GM23338 (cell line): ENCODE measurements around the gene HGD. TPM values are rescaled to one million over a fixed set of nuclear protein-coding genes. Genes with fewer than 3 reads are reported as not detected.

Experiments used
- NANOG ChIP-seq: IDR thresholded peaks from 2 replicates; pipeline ENCODE4 v1.6.1; 2016; ENCODE audit warnings: antibody characterized with exemption, borderline replicate concordance
- REST ChIP-seq: IDR thresholded peaks from one replicate; pipeline ENCODE4 v1.6.1; 2018; ENCODE audit warnings: antibody characterized with exemption; ENCODE audit not compliant: unreplicated experiment
- polyA plus RNA-seq: library from polyadenylated mRNA; unstranded; fragments of >200 nt; fragmentation: Nextera tagmentation; extraction: Ambion mirVana; gene quantifications from 2 replicates; pipeline ENCODE4 v1.2.1, GENCODE V29; 2016
- small RNA-seq: library from RNA; depleted of rRNA; stranded (forward); fragments of <200 nt; gene quantifications from one replicate; pipeline ENCODE3, GENCODE V24; 2014; ENCODE audit warnings: low replicate concordance
- total RNA-seq: library from RNA; depleted of rRNA; stranded (reverse); fragments of >200 nt; shearing (Covaris generic); gene quantifications from 2 replicates; pipeline ENCODE4 v1.2.3, GENCODE V29; 2014; rRNA removed

The HGD gene
- total and polyA plus RNA-seq, 2 experiments from 2014 or later: not detected

GRCh38 chr3:120587332-120587975 lies 94.6 kb downstream of the HGD start (continued):
- TF ChIP-seq NANOG: no peak
- no peak for TF ChIP-seq REST

Small RNA genes within 50 kb of the gene (small RNA-seq; reads per million reads assigned to genes)
- gene MTCO1P29: not detected
- not detected for gene MTCO2P29

Other genes starting within 250 kb of the HGD start
- 258 and 272 TPM in 2 replicates for gene FSTL1, start 231.2 kb downstream of the HGD start, total RNA-seq
- 49.1 and 50.8 TPM in 2 replicates for gene FSTL1, start 231.2 kb downstream of the HGD start, polyA plus RNA-seq
- gene NDUFB4, start 85.9 kb downstream of the HGD start, total RNA-seq: 149 and 199 TPM in 2 replicates
- 716 and 796 TPM in 2 replicates for gene NDUFB4, start 85.9 kb downstream of the HGD start, polyA plus RNA-seq
- gene RABL3, start 60.3 kb upstream of the HGD start, total RNA-seq: 9.8 and 13.1 TPM in 2 replicates
- gene RABL3, start 60.3 kb upstream of the HGD start, polyA plus RNA-seq: 7.8 and 8.5 TPM in 2 replicates
- gene GTF2E1, start 60.5 kb upstream of the HGD start, total RNA-seq: 40.9 and 69.0 TPM in 2 replicates
- gene GTF2E1, start 60.5 kb upstream of the HGD start, polyA plus RNA-seq: 24.3 and 24.7 TPM in 2 replicates
- gene STXBP5L, start 226.0 kb upstream of the HGD start, total RNA-seq: 2.9 and 4.2 TPM in 2 replicates
- gene STXBP5L, start 226.0 kb upstream of the HGD start, polyA plus RNA-seq: 2.1 and 6.0 TPM in 2 replicates